Upper lobe of left lung (tissue), 4 donors: ENCODE results near the gene PEA15.

ENCODE experiments used
- CTCF ChIP-seq, 6 experiments: fragments of 450-650 bp in 4 of 6; fragments of 200-600 bp in 2 of 6; sonication (generic) in 2 of 6; IDR thresholded peaks; one replicate each; pipeline ENCODE4 v1.5.1; 2016 to 2019; ENCODE audit warnings: antibody characterized with exemption in 6 of 6
- EP300 ChIP-seq, 4 donors: sonication (generic); formaldehyde crosslinking; IDR thresholded peaks; one replicate each; pipeline ENCODE4 v1.5.1; 2017; ENCODE audit warnings: antibody characterized with exemption in 4 of 4, control low read depth in 2 of 4
- POLR2A ChIP-seq, 4 donors: fragments of 450-650 bp; IDR thresholded peaks; one replicate each; pipeline ENCODE4 v1.5.1; 2016 to 2017; ENCODE audit warnings: antibody characterized with exemption in 4 of 4, mild to moderate bottlenecking in 2 of 4

- TF ChIP-seq CTCF (IDR thresholded peaks at IDR 0.05) (no peak), POLR2A (IDR thresholded peaks at IDR 0.05) (no peak), EP300 (IDR thresholded peaks at IDR 0.05) (no peak)
Measured at GRCh38 chr1:160211046-160211790, 6.0 kb downstream of the PEA15 start.
